ENCODE measurements around the gene DRC1. TPM values are rescaled to one million over a fixed set of nuclear protein-coding genes. Genes with fewer than 3 reads are reported as not detected.
A peak's percentile ranks its signal among the peaks of the same experiment; 100 is the strongest.

Gene DRC1
- total and polyA plus RNA-seq, 7 experiments from 2014 or later = 0.29 TPM; not detected in 6

DNA sequence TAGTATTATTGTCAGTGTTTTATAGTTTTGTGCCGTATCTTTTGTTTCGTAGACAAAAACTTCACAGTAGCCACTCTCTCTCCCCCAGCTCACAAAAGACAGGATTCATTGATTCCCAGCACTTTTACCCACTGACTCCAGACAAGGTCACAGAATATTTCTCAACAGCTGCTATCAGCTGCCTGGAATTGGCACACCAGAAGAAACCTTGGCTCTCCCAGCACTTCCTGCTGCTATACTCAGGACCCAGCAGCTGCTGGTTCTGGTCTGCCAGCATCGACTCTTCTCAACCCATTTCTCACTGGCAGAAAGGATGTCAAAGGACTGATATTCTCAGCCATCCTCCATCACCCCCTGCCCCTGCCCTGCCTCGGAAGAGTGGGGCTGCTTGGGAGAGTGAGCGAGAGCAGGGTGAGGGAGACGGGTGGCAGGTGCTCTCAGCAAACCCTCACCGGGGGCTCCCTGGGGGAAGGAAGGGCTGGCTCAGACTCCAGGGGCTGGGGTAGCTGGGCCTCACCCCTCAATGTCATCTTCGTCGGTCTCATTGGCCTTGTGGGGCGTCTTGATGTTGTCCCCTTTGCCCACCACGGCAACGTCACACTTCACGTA is 82.3 kb downstream of the DRC1 start:
- intact Hi-C loops (cut with micrococcal nuclease) = no loop called here
- Histone ChIP-seq H3K9me3 (ENCODE audit: control insufficient read depth in 2 of 3, low read length in 3 of 3) (no peaks in the 10 kb centered on the region), H3K4me3 (ENCODE audit: low read length) (no peak overlapping the region), H3K36me3 (ENCODE audit: control insufficient read depth in 2 of 3, insufficient read depth in 3 of 3, low read length in 3 of 3) (no peaks in the 10 kb centered on the region), H3K27ac (ENCODE audit: low read depth, low read length) (no peak overlapping the region), H3K27me3 (ENCODE audit: control insufficient read depth in 2 of 2, insufficient read depth in 2 of 2, low read length in 2 of 2) (no peaks in the 10 kb centered on the region), H3K4me1 (ENCODE audit: control insufficient read depth in 2 of 2, insufficient read depth in 2 of 2, low read length in 2 of 2) (no peaks in the 10 kb centered on the region)
- H3K4me1 Mint-ChIP-seq = peaks cover 0 to 4% (median 0%) of the 10 kb centered on the region in 7 donors
- DNase-seq = no peak
- no peaks in the 10 kb centered on the region for H3K9me3 Mint-ChIP-seq
- H3K27ac Mint-ChIP-seq = no peak overlapping the region
- ChIA-PET POLR2A (no interaction called here), CTCF (no interaction called here)
- H3K27me3 Mint-ChIP-seq = peaks cover 0 to 5% (median 0%) of the 10 kb centered on the region in 5 donors
- no peak for ATAC-seq
- no peak overlapping the region for H3K4me3 Mint-ChIP-seq
- H3K36me3 Mint-ChIP-seq = no peaks in the 10 kb centered on the region

DNA sequence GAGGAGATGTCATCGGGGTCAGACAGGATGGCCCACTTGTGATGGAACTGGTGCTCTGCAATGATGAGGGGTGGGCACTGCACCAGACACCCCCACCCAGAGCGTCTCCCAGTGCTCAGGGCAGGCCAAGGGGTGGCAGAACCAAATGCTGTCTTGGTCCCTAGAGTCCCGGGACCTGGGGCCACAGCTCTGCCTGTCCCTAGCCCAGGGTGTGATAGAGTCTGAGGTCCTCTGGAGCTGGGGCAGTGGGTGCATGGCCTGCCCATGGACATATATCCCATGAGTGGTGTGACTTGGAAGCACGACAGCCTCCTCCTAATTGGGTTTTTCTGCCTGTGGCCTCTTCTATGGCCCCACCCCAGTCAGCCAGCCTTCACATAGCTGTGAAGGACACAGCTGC is 82.9 kb downstream of the DRC1 start:
- Mint-ChIP-seq H3K9me3 (no peaks in the 10 kb centered on the region), H3K4me1 (peaks cover 0 to 4% (median 0%) of the 10 kb centered on the region in 7 donors), H3K36me3 (no peaks in the 10 kb centered on the region), H3K27ac (no peak overlapping the region), H3K27me3 (peaks cover 0 to 5% (median 0%) of the 10 kb centered on the region in 5 donors), H3K4me3 (no peak overlapping the region)
- intact Hi-C loops (cut with micrococcal nuclease) = no loop called here
- Histone ChIP-seq H3K36me3 (ENCODE audit: control insufficient read depth in 2 of 3, insufficient read depth in 3 of 3, low read length in 3 of 3) (no peaks in the 10 kb centered on the region), H3K9me3 (ENCODE audit: control insufficient read depth in 2 of 3, low read length in 3 of 3) (no peaks in the 10 kb centered on the region), H3K27ac (ENCODE audit: low read depth, low read length) (no peak overlapping the region), H3K27me3 (ENCODE audit: control insufficient read depth in 2 of 2, insufficient read depth in 2 of 2, low read length in 2 of 2) (no peaks in the 10 kb centered on the region), H3K4me3 (ENCODE audit: low read length) (no peak overlapping the region), H3K4me1 (ENCODE audit: control insufficient read depth in 2 of 2, insufficient read depth in 2 of 2, low read length in 2 of 2) (no peaks in the 10 kb centered on the region)
- no peak for ATAC-seq
- DNase-seq = no peak
- ChIA-PET CTCF (no interaction called here), POLR2A (no interaction called here)

DNA sequence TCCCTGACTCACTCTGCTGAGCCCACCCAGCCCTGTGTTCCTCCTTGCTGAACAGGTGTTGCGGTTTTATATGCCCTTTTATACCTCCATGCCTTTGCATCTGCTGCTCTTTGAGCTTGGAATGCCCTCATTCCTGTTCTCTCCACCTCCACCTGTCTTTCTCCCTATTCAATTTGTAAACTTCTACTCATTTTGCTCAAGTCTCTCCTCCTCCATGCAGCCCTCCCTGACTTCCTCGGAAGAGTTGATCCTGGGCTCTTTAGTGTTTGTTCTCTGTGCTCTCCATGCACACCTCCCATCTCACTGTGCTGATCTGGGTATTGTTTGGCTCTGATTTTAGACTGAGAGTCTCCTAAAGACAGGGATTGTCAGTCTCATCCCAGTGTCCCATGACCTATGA is 83.4 kb downstream of the DRC1 start:
- CTCF ChIA-PET = no interaction called here

DNA sequence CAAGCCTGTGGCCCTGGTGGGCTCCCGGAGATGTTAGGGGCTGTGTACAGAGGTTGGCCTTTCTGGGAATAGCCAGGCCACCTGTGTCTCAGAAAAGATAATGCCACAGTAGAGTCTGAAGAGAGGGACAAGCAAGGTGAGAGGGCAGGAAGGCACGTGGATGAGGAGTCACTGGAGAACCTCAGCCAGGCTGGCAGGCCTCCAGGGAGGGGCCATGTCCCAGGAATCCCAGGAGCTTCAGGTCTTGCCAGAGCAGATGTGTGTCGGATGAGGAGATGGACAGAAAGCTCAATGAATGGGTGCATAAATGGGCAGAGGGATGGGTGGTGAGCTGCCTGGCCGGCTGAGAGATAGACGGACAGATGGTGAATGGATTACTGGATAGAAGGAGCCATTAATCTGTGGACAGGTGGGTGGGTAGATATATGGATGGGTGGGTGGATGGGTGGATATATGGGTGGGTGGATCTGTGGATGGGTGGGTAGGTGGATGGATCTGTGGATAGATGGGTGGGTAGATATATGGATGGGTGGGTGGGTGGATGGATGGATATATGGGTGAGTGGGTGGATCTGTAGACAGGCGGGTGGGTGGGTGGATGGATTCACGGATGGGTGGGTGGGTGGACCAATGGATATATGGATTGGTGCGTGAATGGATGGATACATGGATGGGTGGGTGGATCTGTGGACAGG is 84.2 kb downstream of the DRC1 start:
- Histone ChIP-seq H3K4me1 (ENCODE audit: control insufficient read depth in 2 of 2, insufficient read depth in 2 of 2, low read length in 2 of 2) (no peaks in the 10 kb centered on the region), H3K27me3 (ENCODE audit: control insufficient read depth in 2 of 2, insufficient read depth in 2 of 2, low read length in 2 of 2) (no peaks in the 10 kb centered on the region), H3K4me3 (ENCODE audit: low read length) (no peak overlapping the region), H3K27ac (ENCODE audit: low read depth, low read length) (no peak overlapping the region), H3K36me3 (ENCODE audit: control insufficient read depth in 2 of 3, insufficient read depth in 3 of 3, low read length in 3 of 3) (no peaks in the 10 kb centered on the region), H3K9me3 (ENCODE audit: control insufficient read depth in 2 of 3, low read length in 3 of 3) (no peaks in the 10 kb centered on the region)
- DNase-seq (no peak), ATAC-seq (no peak)
- H3K27ac Mint-ChIP-seq = no peak overlapping the region
- intact Hi-C loops (cut with micrococcal nuclease) = no loop called here
- ChIA-PET CTCF (no interaction called here), POLR2A (no interaction called here)
- peaks cover 0 to 5% (median 0%) of the 10 kb centered on the region in 5 donors for H3K27me3 Mint-ChIP-seq
- H3K9me3 Mint-ChIP-seq = no peaks in the 10 kb centered on the region
- H3K4me1 Mint-ChIP-seq = peaks cover 0 to 4% (median 0%) of the 10 kb centered on the region in 7 donors
- H3K36me3 Mint-ChIP-seq = no peaks in the 10 kb centered on the region
- no peak overlapping the region for H3K4me3 Mint-ChIP-seq

More for the DNA sequence above, 83.4 kb downstream of the DRC1 start:
- Mint-ChIP-seq H3K9me3 (no peaks in the 10 kb centered on the region), H3K27me3 (peaks cover 0 to 5% (median 0%) of the 10 kb centered on the region in 5 donors), H3K4me3 (no peak overlapping the region), H3K36me3 (no peaks in the 10 kb centered on the region), H3K4me1 (peaks cover 0 to 4% (median 0%) of the 10 kb centered on the region in 7 donors), H3K27ac (peak overlapping the region in 1 of 9 donors; percentile 28)
- Histone ChIP-seq H3K27ac (ENCODE audit: low read depth, low read length) (no peak overlapping the region), H3K27me3 (ENCODE audit: control insufficient read depth in 2 of 2, insufficient read depth in 2 of 2, low read length in 2 of 2) (no peaks in the 10 kb centered on the region), H3K36me3 (ENCODE audit: control insufficient read depth in 2 of 3, insufficient read depth in 3 of 3, low read length in 3 of 3) (no peaks in the 10 kb centered on the region), H3K4me3 (ENCODE audit: low read length) (no peak overlapping the region), H3K9me3 (ENCODE audit: control insufficient read depth in 2 of 3, low read length in 3 of 3) (no peaks in the 10 kb centered on the region), H3K4me1 (ENCODE audit: control insufficient read depth in 2 of 2, insufficient read depth in 2 of 2, low read length in 2 of 2) (no peaks in the 10 kb centered on the region)
- POLR2A ChIA-PET = no interaction called here
- intact Hi-C loops (cut with micrococcal nuclease) = no loop called here
- DNase-seq (no peak), ATAC-seq (no peak)

DNA sequence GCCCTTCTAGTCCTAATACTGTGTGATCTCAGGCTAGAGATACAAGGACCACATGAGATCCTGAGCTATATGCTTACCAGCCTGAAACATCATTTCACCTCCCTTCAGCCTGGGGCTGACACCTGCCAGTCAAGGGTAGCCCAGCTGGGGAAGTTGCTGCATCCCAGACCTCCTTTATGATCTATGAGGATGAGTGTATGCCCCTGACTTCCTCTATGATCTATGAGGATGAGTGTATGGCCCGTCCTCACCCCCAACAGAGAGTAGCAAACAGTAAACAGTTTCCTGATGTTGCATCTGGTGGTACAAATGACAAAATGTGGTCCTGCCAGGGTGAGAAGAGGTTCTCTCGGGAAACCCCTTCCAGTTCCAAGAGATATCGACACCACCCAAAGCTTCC is 85.1 kb downstream of the DRC1 start:
- ChIA-PET POLR2A (no interaction called here), CTCF (no interaction called here)
- Histone ChIP-seq H3K9me3 (ENCODE audit: control insufficient read depth in 2 of 3, low read length in 3 of 3) (no peaks in the 10 kb centered on the region), H3K4me3 (ENCODE audit: low read length) (no peak overlapping the region), H3K4me1 (ENCODE audit: control insufficient read depth in 2 of 2, insufficient read depth in 2 of 2, low read length in 2 of 2) (no peaks in the 10 kb centered on the region), H3K36me3 (ENCODE audit: control insufficient read depth in 2 of 3, insufficient read depth in 3 of 3, low read length in 3 of 3) (no peaks in the 10 kb centered on the region), H3K27ac (ENCODE audit: low read depth, low read length) (no peak overlapping the region), H3K27me3 (ENCODE audit: control insufficient read depth in 2 of 2, insufficient read depth in 2 of 2, low read length in 2 of 2) (no peaks in the 10 kb centered on the region)
- no peaks in the 10 kb centered on the region for H3K9me3 Mint-ChIP-seq
- no peak for DNase-seq
- no peak for ATAC-seq
- peaks cover 0 to 4% (median 0%) of the 10 kb centered on the region in 7 donors for H3K4me1 Mint-ChIP-seq
- no peaks in the 10 kb centered on the region for H3K36me3 Mint-ChIP-seq
- peaks cover 0 to 5% (median 0%) of the 10 kb centered on the region in 5 donors for H3K27me3 Mint-ChIP-seq
- no peak overlapping the region for H3K27ac Mint-ChIP-seq
- intact Hi-C loops (cut with micrococcal nuclease) = no loop called here
- H3K4me3 Mint-ChIP-seq = no peak overlapping the region

DNA sequence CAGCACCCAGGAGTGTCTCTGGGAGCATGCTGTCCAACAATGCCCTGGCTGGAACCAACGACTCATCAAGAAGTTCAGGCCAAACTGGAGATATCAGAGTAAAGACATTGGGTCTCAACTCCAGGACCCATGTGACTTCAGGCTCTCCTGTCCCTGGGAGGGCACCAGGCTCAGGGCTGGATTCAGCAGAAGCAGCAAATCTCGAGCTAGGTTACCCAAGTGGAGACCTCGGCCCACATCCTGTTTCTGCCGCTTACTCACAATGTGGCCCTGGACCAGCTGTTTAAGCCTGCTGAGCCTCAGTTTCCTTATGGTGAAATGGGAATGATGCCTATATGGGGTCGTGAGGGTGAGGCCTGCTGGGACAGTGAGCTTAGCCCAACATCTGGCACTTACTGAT is 85.5 kb downstream of the DRC1 start:
- DNase-seq = no peak
- ATAC-seq = no peak
- Mint-ChIP-seq H3K4me3 (no peak overlapping the region), H3K9me3 (no peaks in the 10 kb centered on the region), H3K36me3 (no peaks in the 10 kb centered on the region), H3K27ac (no peak overlapping the region), H3K27me3 (peaks cover 0 to 5% (median 0%) of the 10 kb centered on the region in 5 donors), H3K4me1 (peaks cover 0 to 4% (median 0%) of the 10 kb centered on the region in 7 donors)
- ChIA-PET POLR2A (no interaction called here), CTCF (no interaction called here)
- Histone ChIP-seq H3K27me3 (ENCODE audit: control insufficient read depth in 2 of 2, insufficient read depth in 2 of 2, low read length in 2 of 2) (no peaks in the 10 kb centered on the region), H3K9me3 (ENCODE audit: control insufficient read depth in 2 of 3, low read length in 3 of 3) (no peaks in the 10 kb centered on the region), H3K27ac (ENCODE audit: low read depth, low read length) (no peak overlapping the region), H3K36me3 (ENCODE audit: control insufficient read depth in 2 of 3, insufficient read depth in 3 of 3, low read length in 3 of 3) (no peaks in the 10 kb centered on the region), H3K4me3 (ENCODE audit: low read length) (no peak overlapping the region), H3K4me1 (ENCODE audit: control insufficient read depth in 2 of 2, insufficient read depth in 2 of 2, low read length in 2 of 2) (no peaks in the 10 kb centered on the region)
- intact Hi-C loops (cut with micrococcal nuclease) = no loop called here
